8988T (cell line): ENCODE results near the gene PPM1H.

Experiments
- DNase-seq: peaks from one replicate; pipeline ENCODE4 v3.0.0; 2011

Gene PPM1H

GRCh38 chr12:62629971-62630739 is 304.8 kb downstream of the PPM1H start:
- DNase-seq, result no peak

- DNase-seq, result no peak
These were observed 305.5 kb downstream of the PPM1H start for GRCh38 chr12:62629413-62629812.

- DNase-seq, result no peak
These were observed 307.8 kb downstream of the PPM1H start for GRCh38 chr12:62627181-62627580.

- no peak for DNase-seq
These were observed 309.7 kb downstream of the PPM1H start for GRCh38 chr12:62625228-62625627.

GRCh38 chr12:62622177-62622576 is 312.8 kb downstream of the PPM1H start:
- DNase-seq, result no peak

GRCh38 chr12:62621101-62621638 is 313.8 kb downstream of the PPM1H start:
- no peak for DNase-seq

- no peak for DNase-seq
These were observed 316.0 kb downstream of the PPM1H start for GRCh38 chr12:62618930-62619329.

- DNase-seq, result no peak
These were observed 316.6 kb downstream of the PPM1H start for GRCh38 chr12:62618319-62618718.

- DNase-seq, result no peak
These were observed 321.9 kb downstream of the PPM1H start for GRCh38 chr12:62613081-62613480.

- DNase-seq, result no peak
These were observed 328.3 kb downstream of the PPM1H start for GRCh38 chr12:62606654-62607053.

- no peak for DNase-seq
These were observed 329.0 kb downstream of the PPM1H start for GRCh38 chr12:62605981-62606380.

GRCh38 chr12:62604871-62605270 is 330.1 kb downstream of the PPM1H start:
- DNase-seq, result no peak

GRCh38 chr12:62604373-62604772 is 330.6 kb downstream of the PPM1H start:
- DNase-seq, result no peak

- no peak for DNase-seq
These were observed 331.2 kb downstream of the PPM1H start for GRCh38 chr12:62603811-62604098.

- DNase-seq, result peak; percentile 59
These were observed 331.7 kb downstream of the PPM1H start for GRCh38 chr12:62603061-62603810.

- peak; percentile 41 for DNase-seq
These were observed 332.5 kb downstream of the PPM1H start for GRCh38 chr12:62602255-62603060.

- no peak for DNase-seq
These were observed 333.2 kb downstream of the PPM1H start for GRCh38 chr12:62601765-62602164.

GRCh38 chr12:62599854-62600437 is 335.0 kb downstream of the PPM1H start:
- no peak for DNase-seq

- no peak for DNase-seq
These were observed 336.1 kb downstream of the PPM1H start for GRCh38 chr12:62598846-62599245.

GRCh38 chr12:62597253-62597652 is 337.7 kb downstream of the PPM1H start:
- DNase-seq, result no peak
